ENCODE measurements around the gene CIAO2B. TPM values are rescaled to one million over a fixed set of nuclear protein-coding genes. Genes with fewer than 3 reads are reported as not detected.

The CIAO2B gene
- total and polyA plus RNA-seq, 2 experiments from 2014 or later = 92.4 to 181 TPM

GRCh38 chr16:66926961-66927436 lies 7.2 kb downstream of the CIAO2B start (continued):
- TF ChIP-seq ZNF462 (CRISPR knock-in tag; IDR thresholded peaks at IDR 0.05) = no peak
- TF ChIP-seq EZH2phosphoT487 (IDR thresholded peaks at IDR 0.05; ENCODE audit: unreplicated experiment) = no peak
- TF ChIP-seq REST (IDR thresholded peaks at IDR 0.05; ENCODE audit: unreplicated experiment) = no peak
- no peak for TF ChIP-seq POLR2AphosphoS5 (IDR thresholded peaks at IDR 0.05; ENCODE audit: low read depth)
- TF ChIP-seq EZH2 (IDR thresholded peaks at IDR 0.05; ENCODE audit: low read depth, unreplicated experiment) = no peak
- no peak for TF ChIP-seq STAT1 (IDR thresholded peaks at IDR 0.05; ENCODE audit: unreplicated experiment)

All from GM23338 (cell line).